HL-60 (cell line): ENCODE data around the gene TTC31.

Source experiments
- CTCF ChIP-seq: IDR thresholded peaks from one replicate; pipeline ENCODE4 v1.5.1; 2011; ENCODE audit warnings: low read length, control low read depth, inconsistent platforms; ENCODE audit not compliant: insufficient read depth
- GABPA ChIP-seq: IDR thresholded peaks from 2 replicates; pipeline ENCODE4 v1.6.1; 2012; ENCODE audit warnings: low read depth
- POLR2AphosphoS5 ChIP-seq: IDR thresholded peaks from 2 replicates; pipeline ENCODE4 v1.6.1; 2012; ENCODE audit warnings: low read depth
- REST ChIP-seq: IDR thresholded peaks from 2 replicates; pipeline ENCODE4 v1.6.1; 2012; ENCODE audit warnings: low read depth; ENCODE audit not compliant: insufficient replicate concordance

- TF ChIP-seq CTCF (no peak), POLR2AphosphoS5 (no peak), GABPA (no peak), REST (no peak)
These were observed 9.0 kb downstream of the TTC31 start for GRCh38 chr2:74491648-74492544.
